Vagina (tissue), 2 donors: ENCODE data around the gene ANKRD2.

Source experiments
- CTCF ChIP-seq, 3 experiments: fragments of 450-650 bp in 2 of 3; fragments of 200-600 bp in 1 of 3; sonication (generic) in 1 of 3; IDR thresholded peaks; one replicate each; pipeline ENCODE4 v1.5.1; 2017 to 2019; ENCODE audit warnings: antibody characterized with exemption in 3 of 3, mild to moderate bottlenecking in 2 of 3, moderate library complexity in 2 of 3
- POLR2A ChIP-seq, 2 donors: fragments of 450-650 bp; IDR thresholded peaks; one replicate each; pipeline ENCODE4 v1.6.1; 2017; ENCODE audit warnings: antibody characterized with exemption in 2 of 2, mild to moderate bottlenecking in 2 of 2, moderate library complexity in 2 of 2
- POLR2AphosphoS5 ChIP-seq, 2 donors: sonication (generic); formaldehyde crosslinking; IDR thresholded peaks; one replicate each; pipeline ENCODE4 v1.9.0; 2017; ENCODE audit warnings: antibody characterized with exemption in 2 of 2, mild to moderate bottlenecking in 2 of 2, low read depth in 1 of 2; ENCODE audit not compliant: insufficient read depth in 1 of 2

GRCh38 chr10:97597778-97598177, 25.2 kb downstream of the ANKRD2 start:
- TF ChIP-seq POLR2A (IDR thresholded peaks at IDR 0.05) (no peak), CTCF (IDR thresholded peaks at IDR 0.05) (no peak), POLR2AphosphoS5 (IDR thresholded peaks at IDR 0.05; ENCODE audit: insufficient read depth in 1 of 2, low read depth in 1 of 2) (no peak)
